DND-41 (cell line): ENCODE results near the gene RBM20.

ENCODE experiments used
- ATAC-seq: fragments of 200-7000 bp; cut with Tn5 transposase; 3 replicates; pipeline ENCODE4 v1.9.1; 2021; ENCODE audit warnings: low read depth; ENCODE audit not compliant: insufficient read depth
- DNase-seq: peaks from one replicate; pipeline ENCODE4 v3.0.0-alpha.2; 2020
- H2AFZ ChIP-seq: 2 replicates; pipeline ENCODE4 v1.6.0; 2012; ENCODE audit warnings: low read depth, low read length
- H3K27ac ChIP-seq: 2 replicates; pipeline ENCODE4 v1.5.1; 2012; ENCODE audit warnings: low read length, inconsistent platforms
- H3K27me3 ChIP-seq: fragments of 200-600 bp; sonication (generic); 2 replicates; pipeline ENCODE4 v1.6.0; 2012; ENCODE audit warnings: low read length, mild to moderate bottlenecking, inconsistent platforms; ENCODE audit not compliant: insufficient read depth, poor library complexity
- H3K36me3 ChIP-seq: 2 replicates; pipeline ENCODE4 v1.5.1; 2012; ENCODE audit warnings: low read length, inconsistent platforms; ENCODE audit not compliant: insufficient read depth
- H3K4me1 ChIP-seq: 2 replicates; pipeline ENCODE4 v1.5.1; 2012; ENCODE audit warnings: mild to moderate bottlenecking, low read length; ENCODE audit not compliant: insufficient read depth
- H3K4me2 ChIP-seq: 2 replicates; pipeline ENCODE4 v1.6.0; 2012; ENCODE audit warnings: mild to moderate bottlenecking, moderate library complexity, low read length, inconsistent platforms; ENCODE audit not compliant: insufficient read depth
- H3K4me3 ChIP-seq, 2 experiments: fragments of 200-600 bp in 1 of 2; shearing (Covaris generic) in 1 of 2; 2 replicates each; pipeline ENCODE4 v1.5.1; 2012 to 2016; ENCODE audit warnings: inconsistent platforms in 2 of 2, low read length in 2 of 2, mild to moderate bottlenecking in 2 of 2, low read depth in 1 of 2, moderate library complexity in 1 of 2
- H3K79me2 ChIP-seq: 2 replicates; pipeline ENCODE4 v1.6.0; 2012; ENCODE audit warnings: low read length, inconsistent platforms; ENCODE audit not compliant: insufficient read depth
- H3K9ac ChIP-seq: 2 replicates; pipeline ENCODE4 v1.6.0; 2012; ENCODE audit warnings: low read depth, mild to moderate bottlenecking, inconsistent platforms, low read length, moderate library complexity
- H3K9me3 ChIP-seq: 2 replicates; pipeline ENCODE4 v1.5.1; 2012; ENCODE audit warnings: low read length, moderate library complexity, mild to moderate bottlenecking, inconsistent platforms; ENCODE audit not compliant: insufficient read depth, severe bottlenecking
- H4K20me1 ChIP-seq: 2 replicates; pipeline ENCODE4 v1.6.0; 2012; ENCODE audit warnings: low read length; ENCODE audit not compliant: insufficient read depth
- EZH2 ChIP-seq: IDR thresholded peaks from 3 replicates; pipeline ENCODE4 v1.6.1; 2012; ENCODE audit warnings: borderline replicate concordance, low read depth, mild to moderate bottlenecking, moderate library complexity, low read length, inconsistent platforms; ENCODE audit not compliant: severe bottlenecking
- TF ChIP-seq, protein P1 (sequence below): IDR thresholded peaks from 2 replicates; pipeline ENCODE4 v1.5.1; 2012; ENCODE audit warnings: borderline replicate concordance, low read length, moderate library complexity, mild to moderate bottlenecking; ENCODE audit not compliant: poor library complexity, severe bottlenecking; ENCODE audit errors: extremely low read depth

Gene RBM20

DNA sequence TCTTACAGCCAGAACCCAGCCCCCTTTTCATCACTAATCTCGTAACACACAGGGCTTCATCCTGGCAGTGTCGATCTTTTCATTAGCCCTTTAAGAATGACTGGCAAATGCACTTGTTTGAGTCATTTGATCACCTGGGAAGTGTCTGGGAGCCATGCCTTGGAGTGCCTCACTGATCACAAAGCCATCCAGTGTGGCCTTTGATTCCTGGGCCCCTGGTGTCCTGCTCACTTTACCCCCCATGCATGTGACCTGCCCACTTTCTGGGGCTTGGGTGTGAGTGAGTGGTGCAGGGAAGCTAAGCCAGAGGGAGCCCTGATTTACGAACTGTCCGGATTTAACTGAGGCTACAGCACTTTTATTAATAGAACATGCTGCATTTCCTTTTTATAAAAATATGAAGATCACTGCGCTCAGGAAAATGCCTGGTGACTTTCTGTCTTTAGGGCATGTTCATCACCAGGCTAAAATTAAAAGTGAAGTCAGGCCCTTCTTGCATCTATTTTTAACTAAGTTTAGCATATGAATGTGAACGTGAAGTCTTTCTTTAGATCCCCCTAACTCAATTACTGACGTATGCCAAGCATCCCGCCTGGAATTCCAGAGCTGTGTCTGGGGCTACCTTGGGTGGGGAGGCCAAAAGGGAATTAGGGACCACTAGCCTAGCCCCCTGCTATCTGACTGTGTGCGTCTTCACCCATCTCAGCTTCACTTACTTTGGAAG lies 23.6 kb downstream of the RBM20 start:
- DNase-seq, result no peak
- peaks cover 11% of the 10 kb centered on the region for H3K27me3 ChIP-seq

GRCh38 chr10:110668443-110668842 lies 24.3 kb downstream of the RBM20 start:
- no peak overlapping the region for H3K4me2 ChIP-seq

More for the DNA sequence above, 23.6 kb downstream of the RBM20 start:
- ATAC-seq, result no peak
- Histone ChIP-seq H3K4me1 (no peaks in the 10 kb centered on the region), H2AFZ (no peak overlapping the region), H3K36me3 (no peaks in the 10 kb centered on the region), H3K4me2 (no peak overlapping the region), H3K79me2 (no peaks in the 10 kb centered on the region), H3K9me3 (no peaks in the 10 kb centered on the region), H3K9ac (no peak overlapping the region), H3K4me3 (no peak overlapping the region), H3K27ac (no peak overlapping the region), H4K20me1 (no peaks in the 10 kb centered on the region)
- TF ChIP-seq, protein P1, sequence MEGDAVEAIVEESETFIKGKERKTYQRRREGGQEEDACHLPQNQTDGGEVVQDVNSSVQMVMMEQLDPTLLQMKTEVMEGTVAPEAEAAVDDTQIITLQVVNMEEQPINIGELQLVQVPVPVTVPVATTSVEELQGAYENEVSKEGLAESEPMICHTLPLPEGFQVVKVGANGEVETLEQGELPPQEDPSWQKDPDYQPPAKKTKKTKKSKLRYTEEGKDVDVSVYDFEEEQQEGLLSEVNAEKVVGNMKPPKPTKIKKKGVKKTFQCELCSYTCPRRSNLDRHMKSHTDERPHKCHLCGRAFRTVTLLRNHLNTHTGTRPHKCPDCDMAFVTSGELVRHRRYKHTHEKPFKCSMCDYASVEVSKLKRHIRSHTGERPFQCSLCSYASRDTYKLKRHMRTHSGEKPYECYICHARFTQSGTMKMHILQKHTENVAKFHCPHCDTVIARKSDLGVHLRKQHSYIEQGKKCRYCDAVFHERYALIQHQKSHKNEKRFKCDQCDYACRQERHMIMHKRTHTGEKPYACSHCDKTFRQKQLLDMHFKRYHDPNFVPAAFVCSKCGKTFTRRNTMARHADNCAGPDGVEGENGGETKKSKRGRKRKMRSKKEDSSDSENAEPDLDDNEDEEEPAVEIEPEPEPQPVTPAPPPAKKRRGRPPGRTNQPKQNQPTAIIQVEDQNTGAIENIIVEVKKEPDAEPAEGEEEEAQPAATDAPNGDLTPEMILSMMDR, result no peak
- no peak for TF ChIP-seq EZH2

DNA sequence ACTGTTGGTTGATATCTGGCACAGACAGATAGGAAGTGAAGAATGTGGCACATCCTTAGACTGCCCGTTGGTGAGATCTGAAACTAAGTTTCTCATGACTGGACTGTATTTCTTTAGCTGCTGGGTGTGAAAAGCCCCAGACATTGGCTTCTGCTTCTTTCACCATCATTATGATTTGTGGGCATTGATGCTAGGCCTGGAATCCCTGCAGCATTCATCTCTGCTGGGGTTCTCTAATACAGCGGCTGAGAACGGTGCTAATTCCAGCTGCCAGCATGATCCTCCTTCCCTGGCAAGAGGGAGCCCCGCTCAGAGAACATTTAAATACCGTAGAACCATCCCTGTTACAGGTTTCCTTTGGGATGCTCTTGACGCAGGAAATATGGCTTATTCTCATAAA lies 26.2 kb downstream of the RBM20 start:
- DNase-seq (no peak), ATAC-seq (no peak)
- Histone ChIP-seq H2AFZ (no peak overlapping the region), H3K4me3 (no peak overlapping the region), H3K9ac (no peak overlapping the region), H3K79me2 (no peaks in the 10 kb centered on the region), H3K4me1 (no peaks in the 10 kb centered on the region), H4K20me1 (no peaks in the 10 kb centered on the region), H3K4me2 (no peak overlapping the region), H3K9me3 (no peaks in the 10 kb centered on the region), H3K27ac (no peak overlapping the region), H3K27me3 (peaks cover 16% of the 10 kb centered on the region), H3K36me3 (no peaks in the 10 kb centered on the region)
- TF ChIP-seq, protein P1, result no peak
- TF ChIP-seq EZH2, result no peak

More at GRCh38 chr10:110668443-110668842, 24.3 kb downstream of the RBM20 start:
- H3K9ac ChIP-seq, result no peak overlapping the region
- H3K27me3 ChIP-seq, result peaks cover 11% of the 10 kb centered on the region
- no peak overlapping the region for H3K4me3 ChIP-seq
- H3K4me1 ChIP-seq, result no peaks in the 10 kb centered on the region
- TF ChIP-seq EZH2, result no peak
- TF ChIP-seq, protein P1, result no peak
- no peak overlapping the region for H3K27ac ChIP-seq
- no peak for ATAC-seq
- no peaks in the 10 kb centered on the region for H3K9me3 ChIP-seq
- no peaks in the 10 kb centered on the region for H4K20me1 ChIP-seq
- H3K79me2 ChIP-seq, result no peaks in the 10 kb centered on the region
- no peaks in the 10 kb centered on the region for H3K36me3 ChIP-seq
- no peak overlapping the region for H2AFZ ChIP-seq
- no peak for DNase-seq
